PC-9 (cell line): ENCODE measurements around the gene MRPS27.

Experiments
- EZH2 ChIP-seq: fragments of 200-600 bp; sonication (generic); IDR thresholded peaks from 2 replicates; pipeline ENCODE4 v1.8.0; 2017; ENCODE audit warnings: antibody characterized with exemption, low read depth
- TF ChIP-seq, protein P1 (sequence below): fragments of 200-600 bp; sonication (generic); conservative IDR thresholded peaks from 2 replicates; pipeline ENCODE4 v1.6.1; 2017; ENCODE audit warnings: mixed run types, antibody characterized with exemption, mild to moderate bottlenecking, moderate library complexity

GRCh38 chr5:72256536-72256935, 63.5 kb downstream of the MRPS27 start:
- TF ChIP-seq, protein P1, sequence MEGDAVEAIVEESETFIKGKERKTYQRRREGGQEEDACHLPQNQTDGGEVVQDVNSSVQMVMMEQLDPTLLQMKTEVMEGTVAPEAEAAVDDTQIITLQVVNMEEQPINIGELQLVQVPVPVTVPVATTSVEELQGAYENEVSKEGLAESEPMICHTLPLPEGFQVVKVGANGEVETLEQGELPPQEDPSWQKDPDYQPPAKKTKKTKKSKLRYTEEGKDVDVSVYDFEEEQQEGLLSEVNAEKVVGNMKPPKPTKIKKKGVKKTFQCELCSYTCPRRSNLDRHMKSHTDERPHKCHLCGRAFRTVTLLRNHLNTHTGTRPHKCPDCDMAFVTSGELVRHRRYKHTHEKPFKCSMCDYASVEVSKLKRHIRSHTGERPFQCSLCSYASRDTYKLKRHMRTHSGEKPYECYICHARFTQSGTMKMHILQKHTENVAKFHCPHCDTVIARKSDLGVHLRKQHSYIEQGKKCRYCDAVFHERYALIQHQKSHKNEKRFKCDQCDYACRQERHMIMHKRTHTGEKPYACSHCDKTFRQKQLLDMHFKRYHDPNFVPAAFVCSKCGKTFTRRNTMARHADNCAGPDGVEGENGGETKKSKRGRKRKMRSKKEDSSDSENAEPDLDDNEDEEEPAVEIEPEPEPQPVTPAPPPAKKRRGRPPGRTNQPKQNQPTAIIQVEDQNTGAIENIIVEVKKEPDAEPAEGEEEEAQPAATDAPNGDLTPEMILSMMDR: no peak
- TF ChIP-seq EZH2: no peak
